Amniotic epithelial cell (primary cell): ENCODE data around the gene FCGR1A.
"Not testable (repeated sequence)": the region's sequence is repeated elsewhere in the genome, so short reads cannot be mapped to it uniquely, and the experiment has no call there.

ENCODE experiments used
- DNase-seq: peaks from one replicate; pipeline ENCODE4 v3.0.0-alpha.2; 2010; ENCODE audit warnings: low read depth

The FCGR1A gene

DNA sequence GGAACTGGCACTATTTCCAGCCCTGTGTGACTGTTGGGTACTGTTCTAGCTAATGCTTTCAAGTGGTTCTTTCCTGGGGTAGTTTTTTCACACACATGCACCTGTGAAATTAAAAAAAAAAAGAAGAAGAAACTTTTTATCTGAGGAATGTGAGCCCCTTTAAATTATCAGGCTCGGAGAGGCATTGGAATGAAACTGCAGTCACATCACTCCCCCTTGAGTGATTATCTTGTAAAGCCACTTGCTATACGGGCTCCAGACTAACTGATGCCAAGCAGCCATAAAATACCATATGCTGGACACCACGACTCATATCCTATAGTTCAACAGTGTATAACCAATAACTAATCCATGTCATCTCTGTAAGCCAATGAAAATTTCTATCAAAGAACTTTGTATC, 5.4 kb upstream of the FCGR1A start:
- not testable (repeated sequence) for DNase-seq

DNA sequence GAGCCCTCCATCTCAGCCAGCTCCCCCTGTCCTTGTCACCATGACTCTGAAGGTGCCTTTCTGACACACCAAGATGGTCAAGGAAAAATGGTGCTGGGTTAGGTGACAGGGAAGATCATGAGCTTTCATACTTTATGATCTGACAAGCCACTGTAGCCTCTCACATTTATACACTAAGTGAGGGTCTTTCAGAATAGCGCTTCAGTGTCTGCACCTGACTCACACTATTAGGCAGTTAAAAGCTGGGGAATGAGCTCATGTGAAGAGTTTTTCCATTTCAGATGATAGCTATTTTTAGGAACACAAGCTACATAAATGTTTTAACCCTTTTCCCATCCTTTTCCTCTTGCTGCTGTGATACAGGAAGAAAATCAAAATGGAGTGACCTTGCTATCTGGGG, 4.2 kb upstream of the FCGR1A start:
- DNase-seq, result not testable (repeated sequence)

GRCh38 chr1:149781413-149781984, 995 bp upstream of the FCGR1A start:
- DNase-seq, result not testable (repeated sequence)

- not testable (repeated sequence) for DNase-seq
Measured at GRCh38 chr1:149783289-149783688, 795 bp downstream of the FCGR1A start.

- DNase-seq, result not testable (repeated sequence)
Measured at GRCh38 chr1:149783868-149784267, 1.4 kb downstream of the FCGR1A start.

DNA sequence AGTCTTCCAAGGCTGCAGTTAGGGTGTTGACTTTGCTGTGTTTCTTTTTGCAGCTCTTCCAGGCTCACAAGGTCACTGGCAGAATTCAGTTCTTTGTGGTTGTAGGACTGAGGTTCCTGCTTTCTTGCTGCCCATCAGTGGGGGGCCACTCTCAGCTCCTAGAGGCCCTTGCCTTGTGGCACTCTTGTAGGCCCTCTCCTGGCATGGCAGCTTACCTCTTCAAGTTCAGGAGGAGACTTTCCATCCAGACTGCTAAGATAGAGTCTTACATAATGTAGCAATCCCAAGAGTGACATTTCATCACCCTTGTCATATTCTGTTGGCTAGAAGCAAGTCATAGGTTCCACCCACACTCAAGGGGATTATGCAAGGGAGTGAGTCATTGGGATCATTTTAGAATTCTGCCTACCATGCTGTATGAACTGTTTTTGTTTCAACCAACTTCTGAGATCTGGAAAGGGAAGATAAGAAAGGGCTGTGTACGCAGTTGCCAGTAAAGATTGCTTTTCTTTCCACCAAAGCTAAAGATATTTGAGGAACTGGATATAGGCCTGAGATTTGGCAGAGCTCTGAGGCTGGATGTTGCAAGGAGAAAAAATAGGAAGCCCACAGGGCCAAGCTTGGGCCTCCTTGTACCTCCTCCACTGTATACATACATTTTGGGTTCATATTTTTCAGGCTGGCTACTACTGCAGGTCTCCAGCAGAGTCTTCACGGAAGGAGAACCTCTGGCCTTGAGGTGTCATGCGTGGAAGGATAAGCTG, 5.4 kb downstream of the FCGR1A start:
- not testable (repeated sequence) for DNase-seq

DNA sequence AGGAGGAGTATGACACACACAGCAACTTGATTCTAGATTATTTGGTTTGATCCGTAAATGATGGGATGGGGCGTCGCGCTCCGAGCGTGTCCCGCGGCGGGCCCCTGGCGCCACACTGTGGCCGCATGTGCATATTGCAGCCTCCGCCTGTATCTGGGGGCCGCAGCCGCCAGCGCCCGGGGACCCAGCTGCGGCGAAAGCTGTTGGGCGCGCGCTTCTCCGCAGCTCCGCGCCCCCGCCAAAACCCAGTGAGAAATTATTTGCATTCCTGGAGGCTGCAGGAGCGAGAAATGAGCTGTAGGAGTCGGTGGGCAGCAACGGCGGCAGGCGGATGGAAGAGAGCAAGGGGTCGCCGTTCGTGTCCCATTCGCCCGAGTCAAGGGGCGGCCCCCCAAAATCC, 10.0 kb downstream of the FCGR1A start:
- DNase-seq, result peak; percentile 1

DNA sequence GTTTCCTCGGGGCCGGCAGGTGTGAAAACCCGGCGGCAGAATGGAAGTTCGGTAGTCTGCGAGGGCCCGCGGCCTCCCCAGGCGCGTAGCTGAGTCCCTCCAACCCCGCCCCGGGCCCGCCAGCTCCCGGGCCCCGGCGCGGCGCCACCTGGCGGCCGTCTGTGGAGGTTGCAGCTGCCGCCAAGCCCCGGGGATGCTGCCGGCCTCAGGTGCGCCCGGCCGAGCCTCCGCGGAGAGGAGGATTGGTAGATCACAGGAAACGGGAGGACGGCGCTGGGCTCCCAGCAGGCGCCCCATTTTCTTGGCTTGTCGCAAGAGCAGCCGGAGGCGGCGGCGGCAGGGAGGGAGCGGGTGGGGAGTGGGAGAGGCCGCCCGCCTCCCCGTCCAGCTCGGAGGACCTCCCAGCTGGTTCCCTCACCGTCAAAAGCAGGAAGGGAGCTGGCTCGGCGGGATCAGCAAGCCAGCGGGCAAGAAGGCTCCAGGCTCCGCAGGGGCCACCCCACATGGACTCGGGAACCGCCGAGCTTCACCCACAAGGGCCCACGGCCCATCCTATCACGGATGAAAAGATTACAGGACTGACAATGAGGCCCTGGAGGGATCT, 10.5 kb downstream of the FCGR1A start:
- DNase-seq, result peak; percentile 13

DNA sequence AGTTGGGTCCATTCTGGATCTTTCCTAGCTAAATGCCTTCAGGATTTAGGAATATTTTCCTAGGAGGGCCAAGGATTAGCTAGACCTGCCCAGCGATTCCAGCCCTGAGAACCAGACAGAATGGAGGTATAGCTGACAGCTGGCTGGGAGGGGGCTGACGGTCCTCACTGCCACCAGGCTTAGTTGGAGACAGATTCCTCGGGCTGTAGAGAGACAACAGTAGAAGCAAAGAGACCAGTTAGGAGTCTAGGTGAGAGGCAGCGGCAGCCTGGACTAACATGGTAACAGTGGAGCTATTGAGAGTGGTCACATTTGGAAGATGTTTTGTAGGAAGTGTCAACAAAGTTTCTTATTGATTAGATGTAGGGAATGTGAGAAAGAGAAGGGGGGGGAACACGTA, 11.4 kb downstream of the FCGR1A start:
- not testable (repeated sequence) for DNase-seq

GRCh38 chr1:149801628-149802027, 19.1 kb downstream of the FCGR1A start:
- peak; percentile 0 for DNase-seq

DNA sequence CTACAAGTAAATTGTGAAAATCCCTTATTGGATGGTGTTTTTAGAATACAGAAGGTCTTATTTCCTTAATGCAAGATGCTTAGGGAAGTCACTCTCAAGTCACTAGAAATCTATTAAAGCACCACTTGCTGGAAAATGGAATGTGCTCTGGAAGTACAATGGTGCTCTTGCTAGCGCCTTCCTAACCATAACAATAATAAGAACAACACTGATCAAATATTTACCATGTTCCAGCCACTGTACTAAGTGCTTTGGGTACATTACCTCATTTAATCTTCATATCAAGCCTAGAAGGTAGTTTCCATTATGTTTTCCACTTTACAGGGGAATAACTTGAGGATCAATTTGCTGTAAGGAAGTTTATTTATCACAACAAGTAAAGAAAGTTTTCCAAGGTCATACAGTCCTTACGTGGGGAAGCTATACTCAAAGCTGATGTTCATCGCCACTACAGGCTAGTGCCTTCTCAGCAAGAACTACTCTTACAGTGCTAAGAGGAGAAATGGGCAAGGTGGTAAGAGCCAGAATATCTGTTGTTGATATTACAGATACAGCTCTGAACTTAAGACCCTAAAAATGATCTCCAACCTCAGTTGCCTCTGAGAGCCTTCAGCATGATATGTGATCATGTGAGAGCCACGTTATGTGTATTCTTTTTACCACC, 22.1 kb downstream of the FCGR1A start:
- DNase-seq, result not testable (repeated sequence)

DNA sequence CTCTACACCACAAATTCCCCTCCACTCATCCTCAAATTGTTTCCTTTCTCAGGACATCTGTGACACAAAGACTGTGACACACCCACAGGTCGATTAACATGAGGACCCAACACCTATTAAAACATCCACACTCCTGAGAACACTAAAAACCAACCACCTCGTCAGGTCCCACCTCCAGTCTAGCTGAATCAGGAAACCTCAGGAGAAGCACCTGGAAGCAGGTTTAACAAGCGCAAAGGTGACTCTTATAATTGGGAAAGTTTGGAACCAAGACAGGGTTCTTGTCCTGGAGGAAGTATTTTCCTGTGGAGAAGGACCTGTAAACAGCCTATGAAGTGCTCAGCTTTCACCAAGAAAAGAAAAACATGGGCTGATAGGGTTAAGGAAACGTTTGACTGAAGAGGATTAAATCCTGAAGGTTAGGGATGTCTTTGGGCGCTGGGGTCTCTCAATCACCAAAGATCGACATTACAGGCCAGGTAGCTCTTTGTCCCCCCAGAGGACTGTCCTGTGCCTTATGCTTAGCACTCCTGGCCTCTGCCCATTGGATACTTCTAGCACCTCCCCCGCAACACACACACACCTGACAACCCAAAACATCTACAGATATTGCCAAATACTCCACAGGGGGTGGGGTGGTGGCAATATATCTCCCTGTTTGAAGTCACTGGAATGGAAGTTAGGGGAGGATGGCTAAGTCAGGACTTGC, 28.4 kb downstream of the FCGR1A start:
- not testable (repeated sequence) for DNase-seq

DNA sequence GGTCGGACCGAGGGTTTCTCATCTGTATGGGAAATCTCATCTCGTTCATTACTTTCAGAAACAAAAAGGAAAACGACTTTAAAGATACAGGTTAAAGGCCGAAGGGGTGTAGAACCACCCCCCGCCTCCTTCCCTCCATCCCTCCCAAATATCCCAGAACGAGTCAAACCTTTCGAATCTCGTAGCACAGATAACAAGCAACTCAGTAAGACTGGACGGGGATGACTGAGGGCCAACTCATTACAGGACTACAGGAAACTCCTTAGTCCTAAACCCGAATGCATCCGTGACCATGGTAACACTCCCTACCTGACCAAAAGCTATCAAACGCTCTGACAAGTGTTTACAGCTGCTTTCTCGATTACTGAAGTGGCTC, 29.0 kb downstream of the FCGR1A start:
- DNase-seq, result peak; percentile 5

DNA sequence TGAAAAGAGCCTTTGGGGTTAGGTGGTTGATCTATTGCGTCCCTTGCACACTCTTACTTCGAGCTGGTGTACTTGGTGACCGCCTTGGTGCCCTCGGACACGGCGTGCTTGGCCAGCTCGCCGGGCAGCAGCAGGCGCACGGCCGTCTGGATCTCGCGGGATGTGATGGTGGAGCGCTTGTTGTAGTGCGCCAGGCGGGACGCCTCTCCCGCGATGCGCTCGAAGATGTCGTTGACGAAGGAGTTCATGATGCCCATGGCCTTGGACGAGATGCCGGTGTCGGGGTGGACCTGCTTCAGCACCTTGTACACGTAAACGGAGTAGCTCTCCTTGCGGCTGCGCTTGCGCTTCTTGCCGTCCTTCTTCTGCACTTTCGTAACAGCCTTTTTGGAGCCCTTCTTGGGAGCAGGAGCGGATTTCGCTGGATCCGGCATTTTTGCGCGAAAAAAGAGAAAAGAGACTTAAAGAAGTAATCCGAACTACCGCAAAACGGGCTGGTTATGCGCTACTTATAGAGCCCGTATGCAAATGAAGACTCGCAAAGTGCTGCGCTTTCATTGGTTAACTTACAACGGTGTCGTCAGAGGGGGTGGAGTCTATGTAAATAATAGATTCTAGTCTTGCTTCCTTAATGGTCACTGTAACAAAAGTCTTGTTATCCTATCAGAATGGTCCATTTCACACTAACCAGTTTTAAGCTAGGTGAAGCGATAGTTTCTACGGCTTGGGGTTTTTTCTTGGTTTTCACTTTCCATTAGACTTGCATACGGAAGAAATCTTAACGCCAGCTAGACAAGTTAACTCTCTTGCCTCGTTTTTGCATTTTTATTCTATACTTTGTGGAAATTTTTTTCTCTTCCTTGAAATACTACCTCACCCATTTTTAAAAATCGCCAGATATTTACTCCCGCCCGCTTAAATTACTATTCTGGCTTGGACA, 29.7 kb downstream of the FCGR1A start:
- peak; percentile 92 for DNase-seq

DNA sequence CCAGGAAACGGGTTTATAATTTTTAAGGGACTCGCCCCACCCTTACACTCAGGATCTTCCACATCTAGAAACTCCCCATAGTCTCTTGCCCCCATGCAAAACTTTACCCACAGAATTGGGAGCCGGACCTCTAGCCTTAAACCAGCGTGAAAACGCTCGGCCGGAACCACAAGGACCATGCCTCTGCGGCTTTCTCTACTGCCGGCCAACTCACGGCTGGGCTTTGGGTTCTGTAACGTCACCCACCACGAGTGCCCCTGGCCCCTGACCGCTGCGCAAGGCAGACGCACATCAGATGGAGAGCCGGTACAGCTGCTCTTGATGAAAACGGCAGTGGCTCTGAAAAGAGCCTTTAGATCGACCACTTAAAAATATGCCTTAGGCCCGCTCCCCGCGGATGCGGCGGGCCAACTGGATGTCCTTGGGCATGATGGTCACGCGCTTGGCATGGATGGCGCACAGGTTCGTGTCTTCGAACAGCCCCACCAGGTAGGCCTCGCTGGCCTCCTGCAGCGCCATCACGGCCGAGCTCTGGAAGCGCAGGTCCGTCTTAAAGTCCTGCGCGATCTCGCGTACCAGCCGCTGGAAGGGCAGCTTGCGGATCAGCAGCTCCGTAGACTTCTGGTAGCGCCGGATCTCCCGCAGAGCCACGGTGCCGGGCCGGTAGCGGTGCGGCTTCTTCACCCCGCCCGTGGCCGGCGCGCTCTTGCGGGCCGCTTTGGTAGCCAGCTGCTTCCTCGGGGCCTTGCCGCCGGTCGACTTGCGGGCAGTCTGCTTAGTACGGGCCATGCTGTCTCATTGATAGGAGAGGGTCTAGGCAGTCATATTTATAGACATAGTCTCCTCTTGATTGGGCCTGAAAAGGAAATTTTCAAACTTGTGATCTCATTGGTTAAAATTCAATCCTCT, 30.7 kb downstream of the FCGR1A start:
- DNase-seq, result peak; percentile 79

DNA sequence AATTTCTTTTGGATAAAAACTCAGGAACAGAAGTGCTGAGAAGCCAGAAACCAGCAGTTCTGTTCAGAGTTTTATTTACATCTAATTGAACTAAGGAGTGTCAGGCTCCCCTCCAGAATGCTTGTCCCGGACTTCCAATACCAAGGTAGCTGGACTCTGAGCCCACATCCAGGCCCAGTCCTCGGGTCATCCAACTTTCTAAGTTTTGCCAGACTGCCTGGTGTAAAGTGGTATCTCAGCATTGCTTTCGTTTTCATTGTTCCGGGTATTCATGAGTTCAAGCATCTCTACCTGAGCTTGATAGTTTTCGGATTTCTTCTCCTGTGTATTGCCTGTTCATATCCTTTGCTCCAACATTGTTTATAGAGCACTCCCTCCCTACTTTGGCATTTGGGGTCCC, 37.9 kb downstream of the FCGR1A start:
- DNase-seq, result not testable (repeated sequence)

- not testable (repeated sequence) for DNase-seq
Measured at GRCh38 chr1:149826555-149826954, 44.1 kb downstream of the FCGR1A start.

- DNase-seq, result not testable (repeated sequence)
Measured at GRCh38 chr1:149831764-149832315, 49.3 kb downstream of the FCGR1A start.

- not testable (repeated sequence) for DNase-seq
Measured at GRCh38 chr1:149832316-149833126, 50.0 kb downstream of the FCGR1A start.
